GM23338 (cell line): ENCODE data around the gene ABCC3. TPM values are rescaled to one million over a fixed set of nuclear protein-coding genes. Genes with fewer than 3 reads are reported as not detected.

Source experiments
- ATAC-seq: fragments of 200-7000 bp; cut with Tn5 transposase; 3 replicates; pipeline ENCODE4 v1.9.1; 2020
- DNase-seq: peaks from one replicate; pipeline ENCODE4 v3.0.0-alpha.2; 2015; ENCODE audit warnings: low spot score
- H2AFZ ChIP-seq: fragments of 200-600 bp; sonication (generic); 2 replicates; pipeline ENCODE4 v1.8.0; 2016; ENCODE audit warnings: antibody characterized with exemption, mild to moderate bottlenecking, moderate library complexity
- H3F3A ChIP-seq: fragments of 200-600 bp; sonication (generic); replicated peaks from 2 replicates; pipeline ENCODE4 v1.8.0; 2017; ENCODE audit warnings: antibody characterized with exemption, mixed run types, low read depth
- H3K27ac ChIP-seq: fragments of 200-600 bp; sonication (generic); 2 replicates; pipeline ENCODE4 v1.6.1; 2016; ENCODE audit warnings: low read depth
- H3K27me3 ChIP-seq: fragments of 200-600 bp; sonication (generic); 2 replicates; pipeline ENCODE4 v1.8.0; 2016; ENCODE audit warnings: mild to moderate bottlenecking, mixed run types, moderate library complexity; ENCODE audit not compliant: insufficient read depth
- H3K36me3 ChIP-seq: fragments of 200-600 bp; sonication (generic); 2 replicates; pipeline ENCODE4 v1.8.0; 2016; ENCODE audit warnings: mild to moderate bottlenecking; ENCODE audit not compliant: insufficient read depth
- H3K4me1 ChIP-seq: fragments of 200-600 bp; sonication (generic); 2 replicates; pipeline ENCODE4 v1.8.0; 2016; ENCODE audit warnings: mild to moderate bottlenecking, moderate library complexity; ENCODE audit not compliant: insufficient read depth
- H3K4me2 ChIP-seq: fragments of 200-600 bp; sonication (generic); 2 replicates; pipeline ENCODE4 v1.7.1; 2017; ENCODE audit warnings: mixed run types
- H3K4me3 ChIP-seq: fragments of 200-600 bp; sonication (generic); 2 replicates; pipeline ENCODE4 v1.6.1; 2016; ENCODE audit warnings: mixed run types
- H3K79me2 ChIP-seq: fragments of 200-600 bp; sonication (generic); replicated peaks from 2 replicates; pipeline ENCODE4 v1.8.0; 2017; ENCODE audit warnings: mild to moderate bottlenecking; ENCODE audit not compliant: insufficient read depth
- H3K9me2 ChIP-seq: fragments of 200-600 bp; sonication (generic); 2 replicates; pipeline ENCODE4 v1.8.0; 2017; ENCODE audit not compliant: insufficient read depth
- H4K20me1 ChIP-seq: fragments of 200-600 bp; sonication (generic); replicated peaks from 2 replicates; pipeline ENCODE4 v1.8.0; 2017; ENCODE audit warnings: mild to moderate bottlenecking; ENCODE audit not compliant: insufficient read depth
- H3K27ac Mint-ChIP-seq: 2 replicates; pipeline ENCODE4 v1.8.0; 2020; ENCODE audit warnings: inconsistent platforms, mild to moderate bottlenecking, moderate library complexity, mixed read lengths
- H3K27me3 Mint-ChIP-seq: 3 replicates; pipeline ENCODE4 v1.8.0; 2022; ENCODE audit warnings: low read depth, mild to moderate bottlenecking, moderate library complexity, mixed read lengths, inconsistent platforms; ENCODE audit not compliant: insufficient read depth, poor library complexity
- H3K36me3 Mint-ChIP-seq: 3 replicates; pipeline ENCODE4 v1.8.0; 2021; ENCODE audit warnings: low read depth, mild to moderate bottlenecking, inconsistent platforms, moderate library complexity, mixed read lengths
- H3K4me1 Mint-ChIP-seq: 3 replicates; pipeline ENCODE4 v1.8.0; 2020; ENCODE audit warnings: mild to moderate bottlenecking, inconsistent platforms, mixed read lengths
- H3K4me3 Mint-ChIP-seq: 3 replicates; pipeline ENCODE4 v1.8.0; 2021; ENCODE audit warnings: moderate library complexity, mild to moderate bottlenecking, inconsistent platforms, mixed read lengths
- H3K9me3 Mint-ChIP-seq: 3 replicates; pipeline ENCODE4 v1.8.0; 2020; ENCODE audit warnings: moderate library complexity, mild to moderate bottlenecking, inconsistent platforms, mixed read lengths
- POLR2AphosphoS5 ChIP-seq: IDR thresholded peaks from 2 replicates; pipeline ENCODE4 v1.6.1; 2016; ENCODE audit warnings: antibody characterized with exemption, low read depth
- STAT1 ChIP-seq: IDR thresholded peaks from one replicate; pipeline ENCODE4 v1.6.1; 2016; ENCODE audit warnings: antibody characterized with exemption; ENCODE audit not compliant: unreplicated experiment
- ZNF114 ChIP-seq: fragments of 250-450 bp; sonication (Bioruptor Pico); IDR thresholded peaks from 2 replicates; pipeline ENCODE4 v1.5.0; 2020; ENCODE audit warnings: mild to moderate bottlenecking, moderate library complexity
- ZNF331 ChIP-seq: fragments of 250-450 bp; sonication (Bioruptor Pico); IDR thresholded peaks from 2 replicates; pipeline ENCODE4 v1.5.0; 2020; ENCODE audit warnings: low read depth, mild to moderate bottlenecking, moderate library complexity
- polyA plus RNA-seq: library from polyadenylated mRNA; unstranded; fragments of >200 nt; fragmentation: Nextera tagmentation; extraction: Ambion mirVana; gene quantifications from 2 replicates; pipeline ENCODE4 v1.2.1, GENCODE V29; 2016
- total RNA-seq: library from RNA; depleted of rRNA; stranded (reverse); fragments of >200 nt; shearing (Covaris generic); gene quantifications from 2 replicates; pipeline ENCODE4 v1.2.3, GENCODE V29; 2014
- TF ChIP-seq, protein P1 (sequence below): fragments of 250-450 bp; sonication (Bioruptor Pico); IDR thresholded peaks from 2 replicates; pipeline ENCODE4 v1.5.0; 2020; ENCODE audit warnings: mild to moderate bottlenecking, moderate library complexity
- TF ChIP-seq, protein P2 (sequence below), 2 experiments: fragments of 200-600 bp in 1 of 2; sonication (generic) in 1 of 2; conservative IDR thresholded peaks; 2 replicates each; pipeline versions ENCODE4 v1.5.1 to v1.6.1; 2016 to 2017; ENCODE audit warnings: antibody characterized with exemption in 2 of 2, low read depth in 2 of 2, mild to moderate bottlenecking in 2 of 2, moderate library complexity in 1 of 2

The ABCC3 gene
- total and polyA plus RNA-seq, 2 experiments from 2014 or later = not detected

GRCh38 chr17:50615828-50616227 lies 18.9 kb upstream of the ABCC3 start:
- H3K4me2 ChIP-seq = no peak overlapping the region
- no peaks in the 10 kb centered on the region; the same call in 2 of the 3 replicates for H3K36me3 Mint-ChIP-seq
- H3K27ac ChIP-seq = no peak overlapping the region
- H3K79me2 ChIP-seq = no peaks in the 10 kb centered on the region
- no peak overlapping the region for H3K4me3 ChIP-seq
- DNase-seq (no peak), ATAC-seq (no peak)
- no peaks in the 10 kb centered on the region for H3K27me3 ChIP-seq
- H3K27me3 Mint-ChIP-seq = peaks cover 2% of the 10 kb centered on the region
- no peaks in the 10 kb centered on the region for H4K20me1 ChIP-seq
- no peaks in the 10 kb centered on the region for H3K4me1 ChIP-seq
- H3K4me1 Mint-ChIP-seq = peaks cover 4% of the 10 kb centered on the region
- no peaks in the 10 kb centered on the region for H3K36me3 ChIP-seq
- no peak overlapping the region for H3K27ac Mint-ChIP-seq
- H3K4me3 Mint-ChIP-seq = no peak overlapping the region
- no peaks in the 10 kb centered on the region for H3K9me3 Mint-ChIP-seq
- H3K9me2 ChIP-seq = no peaks in the 10 kb centered on the region
- TF ChIP-seq POLR2AphosphoS5 (no peak), STAT1 (no peak), ZNF331 (no peak), ZNF114 (no peak)
- TF ChIP-seq, protein P1, sequence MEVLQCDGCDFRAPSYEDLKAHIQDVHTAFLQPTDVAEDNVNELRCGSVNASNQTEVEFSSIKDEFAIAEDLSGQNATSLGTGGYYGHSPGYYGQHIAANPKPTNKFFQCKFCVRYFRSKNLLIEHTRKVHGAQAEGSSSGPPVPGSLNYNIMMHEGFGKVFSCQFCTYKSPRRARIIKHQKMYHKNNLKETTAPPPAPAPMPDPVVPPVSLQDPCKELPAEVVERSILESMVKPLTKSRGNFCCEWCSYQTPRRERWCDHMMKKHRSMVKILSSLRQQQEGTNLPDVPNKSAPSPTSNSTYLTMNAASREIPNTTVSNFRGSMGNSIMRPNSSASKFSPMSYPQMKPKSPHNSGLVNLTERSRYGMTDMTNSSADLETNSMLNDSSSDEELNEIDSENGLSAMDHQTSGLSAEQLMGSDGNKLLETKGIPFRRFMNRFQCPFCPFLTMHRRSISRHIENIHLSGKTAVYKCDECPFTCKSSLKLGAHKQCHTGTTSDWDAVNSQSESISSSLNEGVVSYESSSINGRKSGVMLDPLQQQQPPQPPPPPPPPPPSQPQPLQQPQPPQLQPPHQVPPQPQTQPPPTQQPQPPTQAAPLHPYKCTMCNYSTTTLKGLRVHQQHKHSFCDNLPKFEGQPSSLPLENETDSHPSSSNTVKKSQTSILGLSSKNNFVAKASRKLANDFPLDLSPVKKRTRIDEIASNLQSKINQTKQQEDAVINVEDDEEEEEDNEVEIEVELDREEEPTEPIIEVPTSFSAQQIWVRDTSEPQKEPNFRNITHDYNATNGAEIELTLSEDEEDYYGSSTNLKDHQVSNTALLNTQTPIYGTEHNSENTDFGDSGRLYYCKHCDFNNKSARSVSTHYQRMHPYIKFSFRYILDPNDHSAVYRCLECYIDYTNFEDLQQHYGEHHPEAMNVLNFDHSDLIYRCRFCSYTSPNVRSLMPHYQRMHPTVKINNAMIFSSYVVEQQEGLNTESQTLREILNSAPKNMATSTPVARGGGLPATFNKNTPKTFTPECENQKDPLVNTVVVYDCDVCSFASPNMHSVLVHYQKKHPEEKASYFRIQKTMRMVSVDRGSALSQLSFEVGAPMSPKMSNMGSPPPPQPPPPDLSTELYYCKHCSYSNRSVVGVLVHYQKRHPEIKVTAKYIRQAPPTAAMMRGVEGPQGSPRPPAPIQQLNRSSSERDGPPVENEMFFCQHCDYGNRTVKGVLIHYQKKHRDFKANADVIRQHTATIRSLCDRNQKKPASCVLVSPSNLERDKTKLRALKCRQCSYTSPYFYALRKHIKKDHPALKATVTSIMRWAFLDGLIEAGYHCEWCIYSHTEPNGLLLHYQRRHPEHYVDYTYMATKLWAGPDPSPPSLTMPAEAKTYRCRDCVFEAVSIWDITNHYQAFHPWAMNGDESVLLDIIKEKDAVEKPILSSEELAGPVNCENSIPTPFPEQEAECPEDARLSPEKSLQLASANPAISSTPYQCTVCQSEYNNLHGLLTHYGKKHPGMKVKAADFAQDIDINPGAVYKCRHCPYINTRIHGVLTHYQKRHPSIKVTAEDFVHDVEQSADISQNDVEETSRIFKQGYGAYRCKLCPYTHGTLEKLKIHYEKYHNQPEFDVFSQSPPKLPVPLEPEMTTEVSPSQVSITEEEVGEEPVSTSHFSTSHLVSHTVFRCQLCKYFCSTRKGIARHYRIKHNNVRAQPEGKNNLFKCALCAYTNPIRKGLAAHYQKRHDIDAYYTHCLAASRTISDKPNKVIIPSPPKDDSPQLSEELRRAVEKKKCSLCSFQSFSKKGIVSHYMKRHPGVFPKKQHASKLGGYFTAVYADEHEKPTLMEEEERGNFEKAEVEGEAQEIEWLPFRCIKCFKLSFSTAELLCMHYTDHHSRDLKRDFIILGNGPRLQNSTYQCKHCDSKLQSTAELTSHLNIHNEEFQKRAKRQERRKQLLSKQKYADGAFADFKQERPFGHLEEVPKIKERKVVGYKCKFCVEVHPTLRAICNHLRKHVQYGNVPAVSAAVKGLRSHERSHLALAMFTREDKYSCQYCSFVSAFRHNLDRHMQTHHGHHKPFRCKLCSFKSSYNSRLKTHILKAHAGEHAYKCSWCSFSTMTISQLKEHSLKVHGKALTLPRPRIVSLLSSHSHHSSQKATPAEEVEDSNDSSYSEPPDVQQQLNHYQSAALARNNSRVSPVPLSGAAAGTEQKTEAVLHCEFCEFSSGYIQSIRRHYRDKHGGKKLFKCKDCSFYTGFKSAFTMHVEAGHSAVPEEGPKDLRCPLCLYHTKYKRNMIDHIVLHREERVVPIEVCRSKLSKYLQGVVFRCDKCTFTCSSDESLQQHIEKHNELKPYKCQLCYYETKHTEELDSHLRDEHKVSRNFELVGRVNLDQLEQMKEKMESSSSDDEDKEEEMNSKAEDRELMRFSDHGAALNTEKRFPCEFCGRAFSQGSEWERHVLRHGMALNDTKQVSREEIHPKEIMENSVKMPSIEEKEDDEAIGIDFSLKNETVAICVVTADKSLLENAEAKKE (CRISPR knock-in tag) = no peak
- TF ChIP-seq, protein P2, sequence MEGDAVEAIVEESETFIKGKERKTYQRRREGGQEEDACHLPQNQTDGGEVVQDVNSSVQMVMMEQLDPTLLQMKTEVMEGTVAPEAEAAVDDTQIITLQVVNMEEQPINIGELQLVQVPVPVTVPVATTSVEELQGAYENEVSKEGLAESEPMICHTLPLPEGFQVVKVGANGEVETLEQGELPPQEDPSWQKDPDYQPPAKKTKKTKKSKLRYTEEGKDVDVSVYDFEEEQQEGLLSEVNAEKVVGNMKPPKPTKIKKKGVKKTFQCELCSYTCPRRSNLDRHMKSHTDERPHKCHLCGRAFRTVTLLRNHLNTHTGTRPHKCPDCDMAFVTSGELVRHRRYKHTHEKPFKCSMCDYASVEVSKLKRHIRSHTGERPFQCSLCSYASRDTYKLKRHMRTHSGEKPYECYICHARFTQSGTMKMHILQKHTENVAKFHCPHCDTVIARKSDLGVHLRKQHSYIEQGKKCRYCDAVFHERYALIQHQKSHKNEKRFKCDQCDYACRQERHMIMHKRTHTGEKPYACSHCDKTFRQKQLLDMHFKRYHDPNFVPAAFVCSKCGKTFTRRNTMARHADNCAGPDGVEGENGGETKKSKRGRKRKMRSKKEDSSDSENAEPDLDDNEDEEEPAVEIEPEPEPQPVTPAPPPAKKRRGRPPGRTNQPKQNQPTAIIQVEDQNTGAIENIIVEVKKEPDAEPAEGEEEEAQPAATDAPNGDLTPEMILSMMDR (conservative IDR thresholded peaks at IDR 0.05; ENCODE audit: low read depth in 2 of 2) = no peak
- no peaks in the 10 kb centered on the region for H3F3A ChIP-seq
- no peak overlapping the region for H2AFZ ChIP-seq
